ENCODE measurements around the gene EPHB2. TPM values are rescaled to one million over a fixed set of nuclear protein-coding genes. Genes with fewer than 3 reads are reported as not detected.
A peak's percentile ranks its signal among the peaks of the same experiment; 100 is the strongest.

Gene EPHB2
- polyA plus RNA-seq, 1 donor from 2014 or later = not detected

DNA sequence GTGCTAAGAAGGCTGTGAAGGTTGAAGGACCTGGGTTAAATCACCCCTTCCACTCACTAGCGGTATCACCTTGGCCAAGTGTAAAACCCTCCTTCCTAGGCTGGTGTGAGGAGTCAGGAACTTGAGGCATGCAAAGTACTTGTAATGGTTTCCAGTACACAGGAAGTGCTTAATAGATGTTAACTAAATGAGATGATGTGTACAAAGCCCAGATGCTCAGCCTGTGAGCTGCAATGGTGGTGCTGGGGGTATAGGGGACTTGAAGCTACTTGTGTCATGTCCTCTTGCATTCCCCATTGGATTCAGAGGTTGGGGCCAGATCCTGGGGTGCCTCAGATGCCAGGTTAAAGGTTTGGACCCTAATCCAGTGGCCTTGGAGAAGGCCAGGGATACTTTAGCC is 75.5 kb downstream of the EPHB2 start:
- H3K4me1 Mint-ChIP-seq = no peaks in the 10 kb centered on the region
- no peaks in the 10 kb centered on the region for H3K27me3 Mint-ChIP-seq
- no peak overlapping the region for H3K4me3 Mint-ChIP-seq
- no peak overlapping the region for H3K27ac Mint-ChIP-seq
- no peaks in the 10 kb centered on the region for H3K36me3 Mint-ChIP-seq
- H3K9me3 Mint-ChIP-seq = no peaks in the 10 kb centered on the region

DNA sequence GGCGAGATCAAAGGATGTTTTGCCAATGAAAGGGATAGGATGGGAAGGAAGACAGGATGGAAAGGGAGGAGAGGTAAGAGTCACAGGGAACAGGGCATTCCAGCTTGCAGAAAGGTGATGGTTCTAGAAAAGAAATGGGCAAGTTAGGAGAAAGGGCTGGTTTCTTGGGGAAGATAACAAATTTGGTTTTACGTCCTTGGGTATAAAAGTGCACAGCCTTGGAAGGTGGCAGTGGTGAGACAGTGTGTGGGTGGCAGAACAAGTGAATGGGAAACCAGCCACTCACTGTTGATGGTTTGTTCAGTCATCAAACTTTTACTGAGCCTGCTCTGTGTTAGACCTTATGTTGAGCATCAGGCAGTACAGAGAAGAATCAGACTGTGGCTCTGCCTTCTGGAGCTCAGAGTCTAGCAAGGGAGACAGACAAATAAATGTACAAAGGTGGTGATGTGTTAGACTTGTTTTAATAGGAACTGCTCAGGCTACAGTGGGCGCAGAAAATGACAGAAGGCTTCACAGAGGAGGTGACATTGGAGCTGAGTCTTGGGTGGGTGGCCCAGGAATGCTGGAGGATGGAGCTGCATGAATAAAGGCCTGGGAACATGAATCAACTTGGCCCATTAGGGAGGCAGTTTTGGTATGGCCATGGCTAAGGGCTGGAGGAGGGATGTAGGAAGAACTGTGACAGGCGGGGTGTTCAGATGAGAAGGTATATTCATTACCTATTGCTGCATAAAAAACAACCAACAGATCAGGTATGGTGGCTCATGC is 76.3 kb downstream of the EPHB2 start:
- Mint-ChIP-seq H3K9me3 (no peaks in the 10 kb centered on the region), H3K4me1 (no peaks in the 10 kb centered on the region), H3K27me3 (no peaks in the 10 kb centered on the region), H3K27ac (no peak overlapping the region), H3K36me3 (no peaks in the 10 kb centered on the region), H3K4me3 (no peak overlapping the region)

DNA sequence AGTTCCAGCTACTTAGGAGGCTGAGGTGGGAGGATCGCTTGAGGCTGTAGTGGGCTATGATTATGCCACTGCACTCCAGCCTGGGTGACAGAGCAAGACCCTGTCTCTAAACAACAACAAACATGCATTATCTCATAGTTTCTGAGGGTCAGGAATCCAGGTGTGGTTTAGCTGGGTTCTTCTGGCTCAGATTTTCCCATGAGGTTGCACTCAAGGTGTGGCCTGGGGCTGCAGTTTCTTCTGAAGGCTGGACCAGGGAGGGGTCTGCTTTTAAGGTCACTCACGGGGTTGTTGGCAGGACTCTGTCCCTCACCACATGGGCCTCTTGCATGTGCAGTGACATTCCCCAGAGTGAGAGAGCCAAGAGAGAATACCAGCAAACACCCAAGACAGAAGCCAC is 77.0 kb downstream of the EPHB2 start:
- H3K27me3 Mint-ChIP-seq = peaks cover 1% of the 10 kb centered on the region
- no peaks in the 10 kb centered on the region for H3K9me3 Mint-ChIP-seq
- no peaks in the 10 kb centered on the region for H3K36me3 Mint-ChIP-seq
- H3K4me1 Mint-ChIP-seq = no peaks in the 10 kb centered on the region
- H3K27ac Mint-ChIP-seq = no peak overlapping the region
- no peak overlapping the region for H3K4me3 Mint-ChIP-seq

DNA sequence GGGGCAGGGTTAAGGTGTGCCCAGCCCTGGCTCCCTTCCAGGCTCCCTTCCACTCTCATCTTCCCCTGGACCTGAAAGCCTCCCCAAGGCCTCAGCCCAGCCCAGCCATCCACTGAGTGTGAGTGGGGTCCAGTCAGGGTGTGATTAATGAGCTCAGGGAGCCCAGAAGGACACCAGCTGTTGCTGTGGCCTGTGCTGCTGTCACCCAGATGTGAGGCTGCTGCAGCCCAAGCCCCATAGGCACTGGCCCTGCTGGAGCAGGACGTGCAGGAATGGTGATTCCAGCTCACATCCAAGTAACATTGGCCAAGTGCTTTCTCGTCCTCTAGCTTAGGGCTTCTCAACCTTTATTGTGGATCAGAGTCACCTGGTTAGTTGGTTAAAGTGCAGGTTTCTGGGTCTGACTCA is 77.6 kb downstream of the EPHB2 start:
- H3K27me3 Mint-ChIP-seq = peaks cover 1% of the 10 kb centered on the region
- H3K36me3 Mint-ChIP-seq = no peaks in the 10 kb centered on the region
- H3K27ac Mint-ChIP-seq = no peak overlapping the region
- H3K9me3 Mint-ChIP-seq = no peaks in the 10 kb centered on the region
- H3K4me3 Mint-ChIP-seq = no peak overlapping the region
- no peaks in the 10 kb centered on the region for H3K4me1 Mint-ChIP-seq

DNA sequence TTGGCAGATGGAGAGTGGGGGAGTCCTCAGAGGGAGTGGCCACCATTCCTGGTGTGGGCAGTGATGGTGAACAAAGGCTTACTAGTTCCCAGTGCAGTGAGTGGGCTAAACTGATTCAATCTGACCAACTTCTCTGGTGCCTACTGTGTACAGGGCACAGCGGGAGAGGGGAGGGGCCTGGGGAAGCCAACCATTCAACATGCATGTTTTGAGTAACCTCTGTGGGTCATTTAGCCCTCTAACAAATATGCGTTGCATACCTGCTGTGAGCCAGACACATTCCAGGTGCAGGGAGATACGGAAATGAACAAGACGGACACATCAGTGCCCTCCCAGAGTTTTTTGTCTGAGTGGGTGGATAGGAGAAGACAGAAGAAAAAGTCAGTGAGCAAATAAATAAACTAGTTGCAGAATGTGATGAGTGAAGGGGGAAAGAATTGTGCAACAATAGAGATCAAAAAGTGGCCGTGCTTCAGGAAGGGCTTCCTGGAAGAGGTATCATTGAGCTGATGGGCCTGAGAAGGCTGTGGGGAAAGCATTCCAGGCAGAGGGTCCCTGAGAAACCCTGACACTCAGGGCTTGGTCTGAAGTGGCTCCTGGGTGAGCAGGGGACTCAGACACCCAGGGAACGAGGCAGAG is 78.8 kb downstream of the EPHB2 start:
- peaks cover 1% of the 10 kb centered on the region for H3K27me3 Mint-ChIP-seq
- no peak overlapping the region for H3K4me3 Mint-ChIP-seq
- H3K9me3 Mint-ChIP-seq = no peaks in the 10 kb centered on the region
- H3K27ac Mint-ChIP-seq = no peak overlapping the region
- H3K36me3 Mint-ChIP-seq = no peaks in the 10 kb centered on the region
- no peaks in the 10 kb centered on the region for H3K4me1 Mint-ChIP-seq

DNA sequence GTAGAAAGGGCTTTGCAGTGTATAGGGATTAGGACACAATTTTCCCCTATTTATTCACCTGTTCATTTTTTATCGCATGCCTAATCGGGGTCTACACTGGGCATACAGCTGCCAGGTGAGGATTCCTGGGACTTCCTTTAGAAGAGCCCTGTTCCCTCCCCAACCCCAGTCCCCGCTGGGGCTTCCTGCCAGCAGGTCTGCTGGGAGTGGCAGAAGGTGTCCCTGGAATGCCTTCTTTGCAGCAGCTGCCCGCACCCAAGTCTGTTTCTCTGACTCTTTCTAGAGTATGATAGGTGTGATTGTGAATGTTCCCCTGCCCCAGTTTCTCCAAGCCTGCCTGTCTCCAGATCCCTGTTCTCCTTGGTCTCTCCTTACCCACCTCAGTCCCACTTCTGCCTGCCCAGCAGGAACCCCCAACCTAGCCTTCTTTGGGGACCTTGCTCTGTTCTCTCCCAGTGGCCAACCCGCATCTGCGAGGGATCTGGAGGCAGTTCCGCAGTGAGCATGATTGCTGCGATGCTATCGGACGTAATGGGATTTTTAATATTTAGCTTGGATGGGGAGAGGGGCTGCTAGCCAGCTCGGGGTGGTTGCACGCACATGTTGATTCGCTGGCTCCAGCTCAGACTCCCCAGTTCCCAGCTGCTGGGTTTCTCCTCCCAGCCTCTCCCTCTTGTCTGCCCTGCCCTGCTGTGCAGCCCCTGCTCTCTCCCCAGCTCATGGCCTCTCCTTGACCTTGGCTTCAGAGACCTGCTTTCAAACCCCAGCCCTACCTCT is 79.8 kb downstream of the EPHB2 start:
- Mint-ChIP-seq H3K27ac (peak overlapping the region in 1 of 3 donors; percentile 34), H3K27me3 (peaks cover 1% of the 10 kb centered on the region), H3K4me1 (no peaks in the 10 kb centered on the region), H3K36me3 (no peaks in the 10 kb centered on the region), H3K4me3 (no peak overlapping the region), H3K9me3 (no peaks in the 10 kb centered on the region)

DNA sequence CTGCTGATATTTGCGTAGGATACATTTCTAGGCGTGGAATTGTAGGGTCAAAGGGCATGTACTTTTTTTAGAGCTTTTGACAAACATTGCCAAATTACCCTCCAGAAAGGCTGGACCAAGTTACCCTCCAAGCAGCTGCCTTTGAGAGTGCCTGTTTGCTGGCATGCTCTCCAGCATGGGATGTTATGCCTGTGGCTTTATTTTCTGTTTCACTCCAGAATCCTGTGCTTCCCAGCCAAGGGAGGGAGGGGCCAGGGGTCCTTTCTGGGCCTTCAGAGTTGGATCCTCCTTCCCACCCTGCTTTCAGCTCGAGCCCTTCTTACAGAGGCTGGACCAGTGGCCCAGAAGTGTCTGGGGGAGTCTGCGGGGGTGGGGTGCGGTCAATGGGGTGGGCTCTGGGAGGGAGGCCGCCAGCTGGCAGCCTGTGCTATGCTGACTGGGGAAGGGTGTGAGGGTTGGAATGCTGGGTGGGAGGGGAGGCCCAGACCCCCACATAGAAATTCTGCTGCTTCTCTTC is 81.2 kb downstream of the EPHB2 start:
- H3K27me3 Mint-ChIP-seq = peaks cover 1% of the 10 kb centered on the region
- no peaks in the 10 kb centered on the region for H3K36me3 Mint-ChIP-seq
- no peak overlapping the region for H3K4me3 Mint-ChIP-seq
- H3K4me1 Mint-ChIP-seq = no peaks in the 10 kb centered on the region
- H3K9me3 Mint-ChIP-seq = no peaks in the 10 kb centered on the region
- H3K27ac Mint-ChIP-seq = no peak overlapping the region

DNA sequence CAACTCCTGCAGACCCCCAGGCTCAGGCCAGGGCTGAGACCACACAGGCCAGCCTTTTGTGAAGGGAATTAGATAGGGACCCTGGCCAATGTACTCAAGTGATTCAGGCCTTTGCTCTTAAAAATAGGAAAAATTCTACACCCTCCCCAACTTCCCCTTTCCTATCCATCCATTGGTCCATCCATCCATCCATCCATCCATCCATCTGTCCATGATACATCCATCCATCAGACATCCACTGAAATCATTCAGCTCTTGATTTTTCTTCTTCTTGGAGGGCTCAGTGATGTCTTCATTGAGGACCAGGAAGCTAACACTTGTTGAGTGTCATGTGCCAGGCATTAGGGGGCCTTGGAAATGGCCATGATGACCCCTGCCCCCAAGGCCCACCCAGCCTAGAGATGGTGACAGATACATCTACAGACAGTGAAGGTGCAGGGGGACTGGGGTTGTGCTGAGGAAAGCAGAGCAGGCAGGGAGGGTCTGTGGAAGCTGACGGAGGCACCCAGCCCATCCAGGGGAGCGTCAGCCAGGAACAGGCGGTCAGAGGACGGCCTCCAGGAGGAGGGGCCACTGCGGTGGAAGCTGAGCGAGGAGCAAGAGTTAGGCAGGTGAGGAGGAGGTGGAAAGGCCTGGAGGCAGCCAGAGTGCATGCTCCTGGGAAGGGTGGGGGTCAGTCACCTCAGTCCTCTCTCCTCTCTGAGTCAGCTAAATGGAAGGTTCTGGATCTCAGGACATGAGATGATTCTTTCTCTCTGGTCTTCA is 81.9 kb downstream of the EPHB2 start:
- Mint-ChIP-seq H3K9me3 (no peaks in the 10 kb centered on the region), H3K27ac (no peak overlapping the region), H3K4me3 (peak overlapping the region in 1 of 4 donors; percentile 38), H3K27me3 (peaks cover 1% of the 10 kb centered on the region), H3K36me3 (no peaks in the 10 kb centered on the region), H3K4me1 (peaks cover 0 to under 1% (median 0%) of the 10 kb centered on the region in 3 donors)

DNA sequence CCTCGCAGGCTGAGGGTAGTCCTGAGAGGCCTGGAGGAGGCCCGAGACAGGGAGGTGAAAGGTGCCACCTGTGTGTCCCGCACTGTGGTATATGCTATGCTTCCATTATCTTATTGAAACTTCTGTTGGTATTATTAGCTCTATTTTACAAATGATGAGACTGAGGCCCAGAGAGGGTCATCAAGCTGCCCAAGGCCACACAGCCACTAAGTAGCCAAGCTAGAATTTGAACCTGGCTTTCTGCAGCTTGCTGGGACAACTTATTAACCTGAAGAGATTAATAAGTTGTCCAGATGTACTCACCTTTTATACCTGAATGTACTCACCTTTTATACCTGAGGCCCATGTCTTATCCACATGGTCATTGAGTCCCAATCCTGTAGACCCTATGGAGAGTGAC is 83.0 kb downstream of the EPHB2 start:
- Mint-ChIP-seq H3K27me3 (peaks cover 1% of the 10 kb centered on the region), H3K27ac (no peak overlapping the region), H3K4me1 (peaks cover 0 to 3% (median 0%) of the 10 kb centered on the region in 3 donors), H3K9me3 (no peaks in the 10 kb centered on the region), H3K36me3 (no peaks in the 10 kb centered on the region), H3K4me3 (no peak overlapping the region)

DNA sequence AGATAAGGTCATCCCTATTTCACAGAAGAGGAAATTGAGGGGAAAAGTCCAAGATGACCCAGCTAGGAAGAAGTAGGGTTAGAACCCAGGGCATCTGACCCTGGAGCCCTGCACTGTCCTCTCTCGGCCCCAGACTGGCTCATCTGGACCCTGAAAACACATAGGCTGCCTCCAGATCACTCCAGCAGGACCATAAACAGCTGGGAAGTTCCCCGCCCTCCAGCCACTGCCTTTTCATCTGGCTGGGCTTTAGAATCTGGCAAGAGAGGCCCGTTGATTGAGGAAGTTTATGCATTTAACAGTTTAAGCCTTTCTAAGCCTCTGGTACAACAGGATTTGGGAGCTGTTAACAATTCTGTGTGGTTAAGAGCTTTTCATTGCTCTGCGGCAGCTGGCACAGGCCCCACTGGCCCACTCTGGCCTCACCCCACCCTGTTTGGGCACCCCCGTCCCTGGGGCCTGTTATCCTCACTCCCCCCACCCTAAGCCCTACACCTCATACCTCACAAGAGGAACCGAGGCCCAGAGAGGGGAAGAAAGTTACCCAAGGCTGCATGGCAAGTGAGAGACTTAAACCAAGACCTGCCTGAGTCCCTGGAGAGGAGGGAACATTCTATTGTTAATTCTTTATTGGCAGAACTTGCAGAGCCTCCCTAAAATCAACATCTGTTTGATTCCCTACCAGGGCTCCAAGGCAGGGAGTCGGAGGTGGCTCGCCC is 84.2 kb downstream of the EPHB2 start:
- H3K4me1 Mint-ChIP-seq = peaks cover 0 to 3% (median 0%) of the 10 kb centered on the region in 3 donors
- no peaks in the 10 kb centered on the region for H3K36me3 Mint-ChIP-seq
- H3K27me3 Mint-ChIP-seq = peaks cover 1% of the 10 kb centered on the region
- H3K4me3 Mint-ChIP-seq = no peak overlapping the region
- no peaks in the 10 kb centered on the region for H3K9me3 Mint-ChIP-seq
- H3K27ac Mint-ChIP-seq = no peak overlapping the region

DNA sequence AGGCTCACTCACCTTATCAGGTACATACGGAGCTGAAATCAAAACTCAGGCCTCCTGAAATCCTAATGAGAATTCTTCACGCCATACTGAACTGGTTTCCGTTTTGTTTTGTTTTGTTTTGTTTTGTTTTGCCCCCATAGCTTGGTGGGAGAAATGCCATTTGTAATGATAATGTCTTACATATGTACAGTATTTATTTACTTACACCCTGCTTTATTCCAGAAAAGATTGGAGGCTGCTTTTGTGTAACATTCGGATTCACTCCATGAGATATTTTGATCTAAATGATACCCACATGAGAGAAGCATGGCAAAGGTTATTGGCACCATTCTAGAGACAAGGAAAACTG is 84.7 kb downstream of the EPHB2 start:
- Mint-ChIP-seq H3K9me3 (no peaks in the 10 kb centered on the region), H3K36me3 (no peaks in the 10 kb centered on the region), H3K27ac (no peak overlapping the region), H3K4me3 (no peak overlapping the region), H3K4me1 (peaks cover 0 to 3% (median 0%) of the 10 kb centered on the region in 3 donors), H3K27me3 (peaks cover 1% of the 10 kb centered on the region)

DNA sequence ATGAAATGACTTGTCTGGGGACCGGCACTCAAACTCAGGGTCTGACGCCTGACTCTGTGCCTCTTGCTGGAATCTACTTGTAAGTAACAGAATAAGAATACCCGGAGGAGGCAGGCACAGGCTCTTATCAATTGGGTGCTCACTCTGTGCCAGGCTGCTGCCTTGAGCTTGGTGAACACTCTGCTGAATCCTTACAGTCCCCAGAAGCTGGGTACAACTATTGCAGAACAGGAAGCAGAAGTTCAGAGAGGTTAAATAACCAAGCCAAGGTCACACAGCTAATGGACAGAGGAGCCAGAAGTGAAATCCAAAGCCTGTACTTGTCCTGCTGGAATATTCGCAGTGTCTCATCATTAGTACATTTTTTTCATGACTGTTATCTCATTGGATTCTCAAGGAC is 86.0 kb downstream of the EPHB2 start:
- no peaks in the 10 kb centered on the region for H3K36me3 Mint-ChIP-seq
- no peaks in the 10 kb centered on the region for H3K9me3 Mint-ChIP-seq
- no peak overlapping the region for H3K4me3 Mint-ChIP-seq
- H3K27me3 Mint-ChIP-seq = peaks cover 1% of the 10 kb centered on the region
- H3K27ac Mint-ChIP-seq = no peak overlapping the region
- H3K4me1 Mint-ChIP-seq = peaks cover 0 to 3% (median 0%) of the 10 kb centered on the region in 3 donors

DNA sequence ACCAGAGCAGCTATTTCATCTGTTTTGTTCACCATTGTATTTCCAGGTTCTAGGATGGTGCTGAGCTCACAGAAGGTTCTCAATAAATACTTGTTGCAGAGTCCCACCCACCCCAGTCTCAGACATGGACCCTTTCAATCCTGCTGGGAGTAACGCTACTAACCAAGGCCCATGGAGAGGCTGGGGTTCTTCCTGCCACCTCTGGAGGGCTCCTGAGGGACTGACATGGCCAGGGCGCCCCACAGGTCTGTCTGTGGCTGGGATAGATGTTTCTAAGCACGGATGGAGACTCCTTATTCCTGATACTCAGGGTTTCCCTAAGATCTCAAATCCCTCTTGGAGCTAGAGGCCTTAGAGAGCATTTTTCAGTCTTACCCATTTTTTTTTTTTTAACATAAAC is 87.4 kb downstream of the EPHB2 start:
- Mint-ChIP-seq H3K27ac (no peak overlapping the region), H3K36me3 (no peaks in the 10 kb centered on the region), H3K27me3 (peaks cover 3% of the 10 kb centered on the region), H3K4me1 (peaks cover 0 to 3% (median 0%) of the 10 kb centered on the region in 3 donors), H3K9me3 (no peaks in the 10 kb centered on the region), H3K4me3 (no peak overlapping the region)

DNA sequence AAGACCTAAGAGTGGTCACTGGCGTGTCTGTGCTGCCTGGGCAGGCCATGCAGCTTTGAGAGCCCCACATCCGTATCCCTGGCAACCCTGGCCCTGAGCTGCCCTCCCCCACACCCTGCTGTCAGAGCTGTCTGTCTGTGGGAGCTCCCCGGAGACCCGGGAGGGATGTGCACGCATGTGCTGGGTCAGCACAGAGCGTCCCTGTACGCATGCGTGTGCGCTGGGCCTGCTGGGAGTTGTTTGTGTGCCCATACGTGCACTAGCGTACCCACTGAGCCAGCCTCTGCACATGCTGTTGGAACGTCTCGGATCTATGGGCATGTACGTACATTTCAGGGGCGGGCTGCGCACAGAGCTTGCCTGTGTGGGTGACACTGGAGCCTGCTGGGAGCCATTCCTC is 89.3 kb downstream of the EPHB2 start:
- H3K4me1 Mint-ChIP-seq = peaks cover 0 to 3% (median 0%) of the 10 kb centered on the region in 3 donors
- no peak overlapping the region for H3K27ac Mint-ChIP-seq
- no peaks in the 10 kb centered on the region for H3K36me3 Mint-ChIP-seq
- H3K9me3 Mint-ChIP-seq = no peaks in the 10 kb centered on the region
- H3K27me3 Mint-ChIP-seq = peaks cover 3% of the 10 kb centered on the region
- no peak overlapping the region for H3K4me3 Mint-ChIP-seq
